RWPE2 (cell line): ENCODE data around the gene KIAA0825.
A peak's percentile ranks its signal among the peaks of the same experiment; 100 is the strongest.

Source experiments
- ATAC-seq: fragments of 200-7000 bp; cut with Tn5 transposase; 3 replicates; pipeline ENCODE4 v1.9.1; 2021; ENCODE audit warnings: low read depth
- DNase-seq: peaks from one replicate; pipeline ENCODE4 v3.0.0-alpha.2; 2020; ENCODE audit warnings: low spot score
- H3K27ac ChIP-seq: fragments of 450-650 bp; 2 replicates; pipeline ENCODE4 v1.5.1; 2017; ENCODE audit warnings: mild to moderate bottlenecking; ENCODE audit not compliant: poor library complexity, severe bottlenecking
- H3K27me3 ChIP-seq: fragments of 250-450 bp; sonication (Bioruptor Pico); 2 replicates; pipeline ENCODE4 v1.5.1; 2021; ENCODE audit warnings: mild to moderate bottlenecking, moderate library complexity; ENCODE audit not compliant: insufficient read depth, poor library complexity, severe bottlenecking
- H3K36me3 ChIP-seq: fragments of 250-450 bp; sonication (Bioruptor Pico); 2 replicates; pipeline ENCODE4 v1.5.1; 2020; ENCODE audit warnings: low read depth, mild to moderate bottlenecking, moderate library complexity
- H3K4me1 ChIP-seq: fragments of 250-450 bp; sonication (Bioruptor Pico); 2 replicates; pipeline ENCODE4 v1.5.1; 2021; ENCODE audit warnings: mild to moderate bottlenecking, moderate library complexity; ENCODE audit not compliant: insufficient read depth, poor library complexity, severe bottlenecking
- H3K4me3 ChIP-seq: fragments of 250-450 bp; sonication (Bioruptor Pico); 2 replicates; pipeline ENCODE4 v1.5.1; 2021; ENCODE audit warnings: mild to moderate bottlenecking, moderate library complexity; ENCODE audit not compliant: severe bottlenecking
- H3K9me3 ChIP-seq: fragments of 250-450 bp; sonication (Bioruptor Pico); 2 replicates; pipeline ENCODE4 v1.5.1; 2021; ENCODE audit warnings: mild to moderate bottlenecking, moderate library complexity; ENCODE audit not compliant: severe bottlenecking
- TF ChIP-seq, protein P1 (sequence below): fragments of 450-650 bp; IDR thresholded peaks from one replicate; pipeline ENCODE4 v1.5.1; 2017; ENCODE audit warnings: mild to moderate bottlenecking, moderate library complexity; ENCODE audit not compliant: poor library complexity, severe bottlenecking

Gene KIAA0825

DNA sequence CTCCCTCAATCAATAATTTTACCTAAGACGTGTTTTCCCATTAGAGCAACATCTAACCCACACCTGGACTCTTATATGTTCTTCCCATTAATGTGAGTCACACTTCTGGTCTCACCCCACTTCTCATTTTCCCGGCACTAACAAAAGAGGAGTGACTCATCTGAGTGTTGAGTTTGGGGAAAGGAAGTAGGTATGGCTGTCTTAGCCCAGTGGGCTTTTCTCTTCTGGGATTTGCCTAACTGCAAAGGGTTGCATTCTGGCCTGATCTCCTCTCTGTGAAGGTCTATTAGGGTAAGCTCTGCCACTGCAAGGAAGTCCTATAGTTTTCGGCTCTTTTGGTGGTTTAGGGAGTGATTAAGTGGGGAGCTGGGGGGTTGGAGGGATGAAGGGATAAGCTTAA is 195.6 kb downstream of the KIAA0825 start:
- DNase-seq = no peak
- TF ChIP-seq, protein P1, sequence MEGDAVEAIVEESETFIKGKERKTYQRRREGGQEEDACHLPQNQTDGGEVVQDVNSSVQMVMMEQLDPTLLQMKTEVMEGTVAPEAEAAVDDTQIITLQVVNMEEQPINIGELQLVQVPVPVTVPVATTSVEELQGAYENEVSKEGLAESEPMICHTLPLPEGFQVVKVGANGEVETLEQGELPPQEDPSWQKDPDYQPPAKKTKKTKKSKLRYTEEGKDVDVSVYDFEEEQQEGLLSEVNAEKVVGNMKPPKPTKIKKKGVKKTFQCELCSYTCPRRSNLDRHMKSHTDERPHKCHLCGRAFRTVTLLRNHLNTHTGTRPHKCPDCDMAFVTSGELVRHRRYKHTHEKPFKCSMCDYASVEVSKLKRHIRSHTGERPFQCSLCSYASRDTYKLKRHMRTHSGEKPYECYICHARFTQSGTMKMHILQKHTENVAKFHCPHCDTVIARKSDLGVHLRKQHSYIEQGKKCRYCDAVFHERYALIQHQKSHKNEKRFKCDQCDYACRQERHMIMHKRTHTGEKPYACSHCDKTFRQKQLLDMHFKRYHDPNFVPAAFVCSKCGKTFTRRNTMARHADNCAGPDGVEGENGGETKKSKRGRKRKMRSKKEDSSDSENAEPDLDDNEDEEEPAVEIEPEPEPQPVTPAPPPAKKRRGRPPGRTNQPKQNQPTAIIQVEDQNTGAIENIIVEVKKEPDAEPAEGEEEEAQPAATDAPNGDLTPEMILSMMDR = no peak
- peak overlapping the region; percentile 17 for H3K27ac ChIP-seq

DNA sequence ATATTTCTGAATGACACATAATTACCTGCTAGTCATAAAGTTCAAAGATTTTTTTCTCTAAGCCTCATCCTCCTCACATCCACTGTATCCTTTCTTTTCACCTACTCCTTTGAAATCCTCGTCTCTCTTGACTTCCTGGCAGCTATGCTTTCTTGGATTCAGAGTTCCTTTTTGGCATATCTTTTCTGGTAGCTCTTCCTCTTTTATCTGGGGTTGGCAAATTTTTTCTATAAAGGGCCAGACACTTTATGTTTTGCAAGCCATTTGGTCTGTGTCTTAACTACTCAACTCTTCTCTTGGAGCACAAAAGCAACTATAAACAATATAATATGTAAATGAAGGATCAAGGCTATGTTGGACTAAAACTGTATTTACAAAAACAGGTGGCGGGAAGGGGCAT is 197.5 kb downstream of the KIAA0825 start:
- DNase-seq = no peak
- TF ChIP-seq, protein P1 = no peak
- no peak for ATAC-seq
- H3K4me1 ChIP-seq = peaks cover 12% of the 10 kb centered on the region
- no peaks in the 10 kb centered on the region for H3K36me3 ChIP-seq
- H3K27ac ChIP-seq = no peak overlapping the region
- no peaks in the 10 kb centered on the region for H3K9me3 ChIP-seq
- H3K4me3 ChIP-seq = no peak overlapping the region
- H3K27me3 ChIP-seq = no peaks in the 10 kb centered on the region

More for the DNA sequence above, 195.6 kb downstream of the KIAA0825 start:
- peaks cover 12% of the 10 kb centered on the region for H3K4me1 ChIP-seq
- H3K9me3 ChIP-seq = no peaks in the 10 kb centered on the region
- peak; percentile 100 for ATAC-seq
- H3K27me3 ChIP-seq = no peaks in the 10 kb centered on the region
- H3K36me3 ChIP-seq = no peaks in the 10 kb centered on the region
- H3K4me3 ChIP-seq = no peak overlapping the region

DNA sequence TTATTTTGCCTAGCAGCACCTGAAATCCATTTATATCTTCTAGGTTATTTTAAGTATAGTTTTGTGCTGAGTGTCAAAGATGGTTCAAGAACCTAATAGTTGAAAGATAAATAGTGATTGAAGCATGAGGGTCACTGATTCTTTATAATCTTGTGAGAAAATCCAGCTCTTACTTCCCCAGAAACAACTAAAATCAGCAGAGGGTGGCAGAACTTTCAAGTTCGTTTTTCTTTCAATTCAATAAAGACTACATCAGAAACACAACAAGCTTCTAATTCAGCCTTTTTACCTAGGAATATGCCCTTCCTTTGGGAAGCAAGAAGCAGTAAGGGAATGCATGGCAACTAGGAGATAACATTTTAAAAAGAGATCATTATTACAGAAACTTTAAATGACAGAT is 202.6 kb downstream of the KIAA0825 start:
- ATAC-seq = no peak
- H3K27me3 ChIP-seq = no peaks in the 10 kb centered on the region
- H3K4me3 ChIP-seq = no peak overlapping the region
- H3K4me1 ChIP-seq = no peaks in the 10 kb centered on the region
- TF ChIP-seq, protein P1 = no peak
- no peak overlapping the region for H3K27ac ChIP-seq
- no peaks in the 10 kb centered on the region for H3K36me3 ChIP-seq
- no peaks in the 10 kb centered on the region for H3K9me3 ChIP-seq
- no peak for DNase-seq

DNA sequence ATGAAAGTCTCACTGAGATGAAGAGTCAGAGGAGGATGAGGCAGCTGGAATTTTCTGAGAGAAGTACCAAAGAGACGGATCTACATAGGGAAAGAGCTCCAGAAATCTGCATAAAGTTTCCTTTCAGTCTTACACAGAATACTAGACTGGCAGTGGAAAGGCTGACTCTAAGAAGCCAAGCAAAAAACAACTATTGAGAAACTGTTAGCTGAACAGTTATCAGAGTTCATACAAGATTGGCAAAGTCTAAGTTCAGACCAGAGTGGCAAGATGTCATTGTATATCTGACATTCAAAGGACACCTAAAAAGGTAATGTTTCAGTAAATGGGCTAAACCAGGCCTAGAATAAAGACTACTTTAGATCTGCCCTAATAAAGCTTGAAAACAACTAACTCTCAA is 209.0 kb downstream of the KIAA0825 start:
- no peaks in the 10 kb centered on the region for H3K36me3 ChIP-seq
- H3K9me3 ChIP-seq = no peaks in the 10 kb centered on the region
- ATAC-seq (no peak), DNase-seq (no peak)
- no peaks in the 10 kb centered on the region for H3K27me3 ChIP-seq
- H3K27ac ChIP-seq = no peak overlapping the region
- H3K4me1 ChIP-seq = no peaks in the 10 kb centered on the region
- TF ChIP-seq, protein P1 = no peak
- H3K4me3 ChIP-seq = no peak overlapping the region

DNA sequence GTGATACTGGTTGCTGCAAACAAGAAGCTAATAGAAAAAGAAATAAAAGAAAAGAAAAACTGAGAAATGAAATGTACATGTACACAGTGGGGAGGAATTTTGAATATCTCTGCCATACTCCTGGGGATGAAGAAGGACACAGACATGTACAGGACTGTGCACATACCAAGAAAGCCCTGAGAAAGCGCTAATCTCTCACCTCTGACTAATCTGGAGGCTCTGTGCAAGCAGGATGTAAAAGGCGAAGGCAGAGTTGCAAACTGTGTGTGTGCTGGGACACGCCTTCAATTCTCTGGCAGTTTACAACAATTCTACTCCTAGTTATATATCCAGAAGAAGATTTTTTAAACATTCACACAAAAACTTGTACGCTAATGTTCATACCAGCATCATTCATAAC is 211.4 kb downstream of the KIAA0825 start:
- Histone ChIP-seq H3K27me3 (peaks cover 4% of the 10 kb centered on the region), H3K36me3 (no peaks in the 10 kb centered on the region), H3K4me3 (no peak overlapping the region), H3K9me3 (no peaks in the 10 kb centered on the region), H3K4me1 (no peaks in the 10 kb centered on the region), H3K27ac (no peak overlapping the region)
- DNase-seq = no peak
- TF ChIP-seq, protein P1 = no peak
- peak; percentile 97 for ATAC-seq
